Activated CD4-positive, CD25-positive, alpha-beta regulatory T cell treated with anti-CD3 and anti-CD28 coated beads, Interleukin-2, amount 50 U/mL, for 72 hours (primary cell): Measurements from ENCODE around the gene C6orf141.

ENCODE experiments used
- DNase-seq: peaks from one replicate; pipeline ENCODE4 v3.0.0; 2021

Gene C6orf141

GRCh38 chr6:49540614-49541013 lies 9.9 kb upstream of the C6orf141 start:
- DNase-seq, result no peak

GRCh38 chr6:49541210-49541724 lies 9.2 kb upstream of the C6orf141 start:
- DNase-seq, result no peak

- no peak for DNase-seq
These were observed 8.5 kb upstream of the C6orf141 start for GRCh38 chr6:49541936-49542335.

- DNase-seq, result no peak
These were observed 7.2 kb upstream of the C6orf141 start for GRCh38 chr6:49543087-49543858.

DNA sequence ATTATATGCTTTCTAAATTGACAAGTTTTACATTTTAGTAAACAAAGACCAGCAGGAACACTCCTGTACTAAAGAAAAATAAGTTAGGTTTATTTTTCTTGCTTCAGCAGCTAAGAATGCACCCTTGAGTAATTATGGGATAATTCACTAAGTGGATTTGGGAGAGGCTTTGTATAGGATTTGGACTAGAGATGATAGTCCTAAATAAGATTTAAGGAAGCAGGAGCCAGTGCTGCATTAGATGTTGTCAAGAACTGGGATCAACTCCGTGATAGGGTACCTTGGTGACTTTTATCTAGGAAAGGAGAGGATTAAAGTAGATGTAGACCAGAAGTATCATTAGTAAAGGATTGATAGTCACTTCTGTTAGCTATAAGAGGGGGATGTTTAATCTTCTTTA lies 4.1 kb upstream of the C6orf141 start:
- DNase-seq, result no peak

- DNase-seq, result no peak
These were observed 1.7 kb upstream of the C6orf141 start for GRCh38 chr6:49548613-49549304.

- no peak for DNase-seq
These were observed 577 bp upstream of the C6orf141 start for GRCh38 chr6:49549691-49550491.

DNA sequence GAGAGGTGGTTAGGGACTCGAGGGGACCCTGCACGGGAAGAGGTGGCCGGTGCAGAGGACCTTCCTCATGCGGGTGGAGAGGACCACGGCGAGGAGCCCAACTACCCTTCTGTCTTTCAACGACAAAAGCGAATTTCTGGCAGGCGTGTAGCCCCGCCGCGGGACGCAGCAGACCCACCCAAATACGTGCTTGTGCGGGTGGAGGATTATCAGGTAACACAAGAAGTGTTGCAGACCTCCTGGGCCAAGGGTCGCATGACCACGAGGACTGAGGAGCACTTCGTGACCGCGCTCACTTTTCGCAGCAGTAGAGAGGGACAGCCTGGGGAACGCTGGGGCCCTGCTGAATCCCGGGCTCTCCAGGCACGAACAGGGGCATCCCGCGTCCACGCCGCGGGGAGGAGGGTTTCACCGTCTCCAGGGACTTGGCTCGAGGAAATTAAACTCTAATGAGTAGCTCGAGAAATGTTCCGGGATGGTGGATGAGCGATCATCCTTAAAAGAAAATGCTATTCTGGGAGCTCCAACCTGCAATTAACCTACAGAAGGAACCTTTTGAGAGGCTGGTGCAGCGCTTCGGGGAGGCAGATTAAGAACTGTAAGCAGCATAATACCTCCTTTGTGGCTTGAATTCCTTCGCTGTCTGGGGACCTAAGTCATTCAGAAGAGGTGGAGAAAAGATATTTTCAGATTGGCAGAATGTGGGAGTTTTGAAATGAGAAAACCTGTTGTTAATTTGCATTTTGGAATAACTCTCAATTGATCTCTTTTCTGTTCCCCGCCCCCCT lies 804 bp downstream of the C6orf141 start:
- no peak for DNase-seq

- DNase-seq, result no peak
These were observed 1.3 kb downstream of the C6orf141 start for GRCh38 chr6:49551866-49552129.

DNA sequence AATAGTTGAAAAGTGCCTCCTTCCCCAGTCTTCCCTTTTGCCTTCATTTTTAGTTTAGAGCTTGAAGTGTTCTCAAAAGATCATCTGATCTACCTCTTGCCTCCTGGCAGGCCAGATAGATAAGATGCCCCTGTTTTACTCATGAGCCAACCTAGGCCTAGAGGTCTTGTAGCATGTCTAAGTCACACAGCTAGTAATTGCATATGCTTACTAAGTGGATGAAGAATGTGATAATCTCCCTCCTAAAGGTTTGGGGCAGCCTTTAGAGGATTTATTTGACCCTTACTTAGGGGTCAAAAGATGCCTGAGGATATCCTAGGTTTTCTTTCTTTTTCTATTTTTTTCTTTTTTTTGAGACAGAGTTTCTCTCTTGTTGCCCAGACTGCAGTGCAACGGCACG lies 2.1 kb downstream of the C6orf141 start:
- no peak for DNase-seq

DNA sequence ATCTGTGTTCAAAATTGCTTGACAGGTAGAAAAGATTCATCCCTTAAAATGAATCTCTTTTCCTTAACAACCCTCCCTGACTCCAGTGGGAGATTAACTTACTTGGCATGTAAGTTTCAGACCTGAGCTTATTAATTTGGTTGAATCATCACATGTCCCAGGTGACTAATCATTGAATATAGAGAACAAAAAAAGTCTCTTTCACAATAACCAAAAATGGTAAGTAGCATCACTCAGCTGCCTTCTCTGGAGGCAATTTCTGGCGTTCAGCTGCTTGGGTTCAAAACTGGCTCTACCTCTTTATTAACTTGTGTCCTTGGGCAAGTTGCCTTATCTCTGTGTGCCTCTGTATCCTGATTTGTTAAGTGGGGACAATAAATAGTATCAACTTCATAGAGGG lies 2.9 kb downstream of the C6orf141 start:
- no peak for DNase-seq

DNA sequence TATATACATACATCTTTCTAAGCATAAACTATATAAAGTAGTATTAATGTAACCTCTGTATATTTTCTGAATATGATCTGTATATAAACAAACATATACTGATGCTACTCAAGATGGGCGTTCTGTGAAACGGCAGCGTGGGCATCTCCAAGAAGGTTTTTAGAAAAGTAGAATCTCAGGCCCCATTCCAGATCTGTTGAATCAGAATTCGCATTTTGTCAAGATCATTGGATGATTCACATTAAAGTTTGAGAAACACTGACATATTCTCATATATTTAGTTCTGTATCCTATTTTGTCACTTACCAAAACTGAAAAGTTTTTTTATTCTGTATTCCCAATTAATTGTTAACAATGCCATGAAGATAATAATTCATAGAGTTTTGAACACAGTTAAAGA lies 5.5 kb downstream of the C6orf141 start:
- DNase-seq, result no peak

- DNase-seq, result no peak
These were observed 6.0 kb downstream of the C6orf141 start for GRCh38 chr6:49556429-49556837.

GRCh38 chr6:49557177-49557576 lies 6.7 kb downstream of the C6orf141 start:
- no peak for DNase-seq

- no peak for DNase-seq
These were observed 7.8 kb downstream of the C6orf141 start for GRCh38 chr6:49558238-49558637.

GRCh38 chr6:49563006-49563886 lies 12.8 kb downstream of the C6orf141 start:
- DNase-seq, result no peak

GRCh38 chr6:49564552-49564951 lies 14.1 kb downstream of the C6orf141 start:
- DNase-seq, result no peak

DNA sequence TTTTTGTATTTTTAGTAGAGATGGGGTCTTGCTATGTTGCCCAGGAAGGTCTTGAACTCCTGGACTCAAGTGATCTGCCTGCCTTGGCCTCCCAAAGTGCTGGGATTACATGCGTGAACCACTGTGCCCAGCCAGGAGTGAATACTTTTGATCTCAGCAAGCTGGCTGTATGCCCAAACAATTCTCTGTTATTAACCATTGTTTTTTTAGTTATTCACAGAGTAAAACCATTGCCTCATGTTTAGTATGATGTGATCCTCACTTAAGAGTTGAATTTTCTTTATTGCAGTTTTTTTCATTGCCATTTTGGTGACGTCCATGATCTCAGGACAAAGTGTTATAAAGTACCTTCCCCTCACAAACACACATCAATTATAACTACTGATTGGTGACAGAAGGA lies 14.8 kb downstream of the C6orf141 start:
- DNase-seq, result no peak

DNA sequence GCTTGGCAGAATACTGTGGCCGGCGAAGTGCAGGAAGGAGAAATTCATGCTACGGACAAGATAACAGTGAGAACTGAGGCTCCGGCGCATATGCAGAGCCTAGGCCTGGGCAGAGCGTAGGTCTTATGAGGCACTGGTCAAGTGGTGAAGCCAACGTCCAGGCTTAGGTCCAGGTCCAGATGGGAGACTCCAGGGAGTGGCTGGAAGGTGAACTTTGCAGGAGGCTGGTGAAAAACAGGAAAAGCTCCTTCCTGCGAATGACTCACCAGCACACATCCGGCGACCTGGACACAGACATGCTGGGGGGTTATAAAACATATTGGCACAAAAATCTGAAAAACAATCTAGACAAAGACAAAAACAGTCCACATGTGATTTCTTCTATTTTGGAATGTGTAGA lies 15.4 kb downstream of the C6orf141 start:
- DNase-seq, result no peak

DNA sequence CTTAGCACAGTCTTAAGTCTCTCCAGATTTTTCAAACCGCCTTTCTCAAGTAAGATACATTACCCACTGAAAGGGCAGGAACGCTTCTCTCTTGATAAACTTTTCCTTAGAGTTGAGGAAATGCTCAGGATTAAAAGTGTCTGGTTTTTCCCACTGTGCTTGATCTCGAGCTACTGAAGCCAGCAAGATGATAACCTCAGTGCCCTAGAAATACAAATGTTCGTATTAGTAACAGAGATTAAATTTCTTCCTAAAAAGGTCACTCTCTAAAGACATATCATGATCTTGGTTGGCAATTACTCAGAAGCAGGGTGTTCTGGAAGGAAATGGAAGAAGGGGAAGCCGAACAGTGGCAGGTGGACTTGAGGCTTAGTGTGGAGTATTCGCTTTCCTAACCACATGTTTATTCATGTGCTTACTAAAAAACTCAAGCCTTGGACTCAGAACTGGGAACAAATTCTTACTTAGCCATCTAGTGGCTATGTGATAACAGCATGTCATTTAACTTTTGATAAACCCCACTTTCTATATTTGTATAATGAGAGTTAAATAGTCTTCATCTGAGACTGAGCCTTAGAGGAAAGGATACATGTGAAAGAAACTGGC lies 20.1 kb downstream of the C6orf141 start:
- DNase-seq, result no peak

DNA sequence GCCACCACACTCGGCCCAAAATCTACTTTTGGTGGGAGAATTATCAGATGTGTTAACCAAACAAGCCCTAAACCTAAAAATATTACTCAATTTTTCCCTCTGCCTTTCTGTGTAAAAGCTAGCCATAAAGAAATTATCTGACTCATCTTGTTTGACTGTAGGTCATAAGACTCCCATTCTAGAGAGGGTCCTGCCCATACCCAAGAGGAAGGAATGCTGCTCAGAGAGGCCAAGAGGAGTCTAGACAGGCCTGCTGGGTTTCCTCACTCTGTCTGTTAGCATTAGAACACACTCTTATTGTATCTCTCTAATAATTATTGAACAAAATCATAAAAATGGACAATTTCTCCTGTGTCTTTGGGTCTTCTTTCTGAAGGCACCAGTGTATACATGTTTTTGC lies 26.1 kb downstream of the C6orf141 start:
- DNase-seq, result no peak

GRCh38 chr6:49579649-49580048 lies 29.2 kb downstream of the C6orf141 start:
- DNase-seq, result no peak
